ENCODE data around the gene ING3. TPM values are rescaled to one million over a fixed set of nuclear protein-coding genes. Genes with fewer than 3 reads are reported as not detected.
A peak's percentile ranks its signal among the peaks of the same experiment; 100 is the strongest.

ING3 gene
- total and polyA plus RNA-seq, 9 of the 15 experiments (the other 6 are each of a cell fraction or from before 2014, with no cell fraction given), result 22.8 to 233 (median 50.4) TPM

GRCh38 chr7:120998996-120999565, 48.5 kb downstream of the ING3 start (continued):
- TF ChIP-seq CHCHD3 (CRISPR knock-in tag; IDR thresholded peaks at IDR 0.05) (no peak), JUND (IDR thresholded peaks at IDR 0.05; ENCODE audit: borderline replicate concordance, low read depth, low read length) (no peak), JUND (tag; IDR thresholded peaks at IDR 0.05; ENCODE audit: borderline replicate concordance, low read depth, low read length) (no peak), GATAD2B (IDR thresholded peaks at IDR 0.05; ENCODE audit: borderline replicate concordance) (0 out of 2 replicates have a peak, but pooled peaks have one; percentile 23), AFF1 (IDR thresholded peaks at IDR 0.05; ENCODE audit: low read depth in 1 of 2, partially characterized antibody in 2 of 2) (peak in 1 of 2 experiments; percentile 43), PHTF2 (CRISPR knock-in tag; IDR thresholded peaks at IDR 0.05) (no peak), NCOA2 (IDR thresholded peaks at IDR 0.05; ENCODE audit: partially characterized antibody in 2 of 2) (peak in 1 of 2 experiments; percentile 42), SPI1 (IDR thresholded peaks at IDR 0.05; ENCODE audit: borderline replicate concordance, low read depth, low read length) (peak; percentile 97), YY1 (IDR thresholded peaks at IDR 0.05; ENCODE audit: borderline replicate concordance in 1 of 3, control insufficient read depth in 1 of 3, extremely low read depth in 1 of 3, insufficient read depth in 3 of 3, insufficient read length in 1 of 3, insufficient replicate concordance in 2 of 3, low read depth in 1 of 3, low read length in 2 of 3) (no peak), KDM4B (IDR thresholded peaks at IDR 0.05; ENCODE audit: borderline replicate concordance in 2 of 2, low read depth in 1 of 2) (peak in 1 of 2 experiments; percentile 87; a peak in 1 of 4 replicates), NCOR1 (IDR thresholded peaks at IDR 0.05) (0 out of 2 replicates have a peak, but pooled peaks have one; percentile 15), CREM (IDR thresholded peaks at IDR 0.05; ENCODE audit: low read depth) (no peak), TOE1 (IDR thresholded peaks at IDR 0.05; ENCODE audit: borderline replicate concordance) (no peak), TOE1 (CRISPR knock-in tag; IDR thresholded peaks at IDR 0.05; ENCODE audit: borderline replicate concordance, low read depth) (no peak), MNT (conservative IDR thresholded peaks at IDR 0.05) (0 out of 4 replicates have a peak, but pooled peaks have one; percentile 15 to 16), MYC (IDR thresholded peaks at IDR 0.05; ENCODE audit: low read depth, low read length) (0 out of 2 replicates have a peak, but pooled peaks have one; percentile 10), MYC (CRISPR knock-in tag; IDR thresholded peaks at IDR 0.05; ENCODE audit: borderline replicate concordance, low read depth) (no peak), RFX1 (IDR thresholded peaks at IDR 0.05) (0 out of 2 replicates have a peak, but pooled peaks have one; percentile 6), TAF9B (IDR thresholded peaks at IDR 0.05; ENCODE audit: partially characterized antibody) (peak; percentile 29), ARID3A (IDR thresholded peaks at IDR 0.05; ENCODE audit: borderline replicate concordance, low read depth, low read length) (peak; percentile 6; the same call in 1 of the 2 replicates)
